Measurements from ENCODE around the gene QSOX1.

DNA sequence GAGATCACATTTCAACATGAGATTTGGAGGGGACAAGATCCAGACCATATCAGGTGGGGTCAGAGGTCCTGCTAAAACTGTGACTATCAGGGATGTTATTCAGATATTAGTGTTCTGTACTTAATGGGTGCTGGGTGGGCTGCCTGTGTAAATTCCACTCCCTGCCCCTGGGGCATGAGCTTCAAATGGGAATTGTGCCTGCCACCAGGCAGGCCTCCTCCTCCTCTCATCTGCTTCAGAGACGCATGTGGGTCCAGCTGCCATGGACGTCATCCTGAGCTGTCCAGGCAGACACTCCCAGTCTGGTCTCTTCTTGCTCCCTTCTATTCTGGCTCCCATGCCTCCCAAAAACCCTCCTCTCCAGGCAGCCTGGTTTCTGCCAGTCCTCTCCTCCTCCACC is 10.4 kb downstream of the QSOX1 start:
- TF ChIP-seq EP300 (IDR thresholded peaks at IDR 0.05; ENCODE audit: low read length) (no peak), SIN3A (IDR thresholded peaks at IDR 0.05; ENCODE audit: borderline replicate concordance in 2 of 2, control insufficient read depth in 1 of 2, low read depth in 2 of 2, low read length in 2 of 2) (no peak), CBFB (CRISPR knock-in tag; IDR thresholded peaks at IDR 0.05) (no peak), ZNF224 (CRISPR knock-in tag; IDR thresholded peaks at IDR 0.05) (no peak), BRCA1 (IDR thresholded peaks at IDR 0.05) (no peak), BRCA1 (CRISPR knock-in tag; IDR thresholded peaks at IDR 0.05) (no peak), FUS (optimal IDR thresholded peaks at IDR 0.05; ENCODE audit: low read depth, low read length) (no peak), ERF (CRISPR knock-in tag; IDR thresholded peaks at IDR 0.05) (no peak), ZNF165 (CRISPR knock-in tag; IDR thresholded peaks at IDR 0.05; ENCODE audit: borderline replicate concordance) (no peak), ZFP36 (IDR thresholded peaks at IDR 0.05; ENCODE audit: low read depth, low read length, partially characterized antibody) (no peak)
- TF ChIP-seq, protein P1, sequence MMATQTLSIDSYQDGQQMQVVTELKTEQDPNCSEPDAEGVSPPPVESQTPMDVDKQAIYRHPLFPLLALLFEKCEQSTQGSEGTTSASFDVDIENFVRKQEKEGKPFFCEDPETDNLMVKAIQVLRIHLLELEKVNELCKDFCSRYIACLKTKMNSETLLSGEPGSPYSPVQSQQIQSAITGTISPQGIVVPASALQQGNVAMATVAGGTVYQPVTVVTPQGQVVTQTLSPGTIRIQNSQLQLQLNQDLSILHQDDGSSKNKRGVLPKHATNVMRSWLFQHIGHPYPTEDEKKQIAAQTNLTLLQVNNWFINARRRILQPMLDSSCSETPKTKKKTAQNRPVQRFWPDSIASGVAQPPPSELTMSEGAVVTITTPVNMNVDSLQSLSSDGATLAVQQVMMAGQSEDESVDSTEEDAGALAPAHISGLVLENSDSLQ (IDR thresholded peaks at IDR 0.05), result no peak
- TF ChIP-seq, protein P2, sequence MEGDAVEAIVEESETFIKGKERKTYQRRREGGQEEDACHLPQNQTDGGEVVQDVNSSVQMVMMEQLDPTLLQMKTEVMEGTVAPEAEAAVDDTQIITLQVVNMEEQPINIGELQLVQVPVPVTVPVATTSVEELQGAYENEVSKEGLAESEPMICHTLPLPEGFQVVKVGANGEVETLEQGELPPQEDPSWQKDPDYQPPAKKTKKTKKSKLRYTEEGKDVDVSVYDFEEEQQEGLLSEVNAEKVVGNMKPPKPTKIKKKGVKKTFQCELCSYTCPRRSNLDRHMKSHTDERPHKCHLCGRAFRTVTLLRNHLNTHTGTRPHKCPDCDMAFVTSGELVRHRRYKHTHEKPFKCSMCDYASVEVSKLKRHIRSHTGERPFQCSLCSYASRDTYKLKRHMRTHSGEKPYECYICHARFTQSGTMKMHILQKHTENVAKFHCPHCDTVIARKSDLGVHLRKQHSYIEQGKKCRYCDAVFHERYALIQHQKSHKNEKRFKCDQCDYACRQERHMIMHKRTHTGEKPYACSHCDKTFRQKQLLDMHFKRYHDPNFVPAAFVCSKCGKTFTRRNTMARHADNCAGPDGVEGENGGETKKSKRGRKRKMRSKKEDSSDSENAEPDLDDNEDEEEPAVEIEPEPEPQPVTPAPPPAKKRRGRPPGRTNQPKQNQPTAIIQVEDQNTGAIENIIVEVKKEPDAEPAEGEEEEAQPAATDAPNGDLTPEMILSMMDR (IDR thresholded peaks at IDR 0.05 in 2 of 3, conservative IDR thresholded peaks at IDR 0.05 in 1 of 3; ENCODE audit: insufficient read depth in 2 of 3, low read depth in 1 of 3, low read length in 3 of 3), result no peak
- TF ChIP-seq, protein P3, sequence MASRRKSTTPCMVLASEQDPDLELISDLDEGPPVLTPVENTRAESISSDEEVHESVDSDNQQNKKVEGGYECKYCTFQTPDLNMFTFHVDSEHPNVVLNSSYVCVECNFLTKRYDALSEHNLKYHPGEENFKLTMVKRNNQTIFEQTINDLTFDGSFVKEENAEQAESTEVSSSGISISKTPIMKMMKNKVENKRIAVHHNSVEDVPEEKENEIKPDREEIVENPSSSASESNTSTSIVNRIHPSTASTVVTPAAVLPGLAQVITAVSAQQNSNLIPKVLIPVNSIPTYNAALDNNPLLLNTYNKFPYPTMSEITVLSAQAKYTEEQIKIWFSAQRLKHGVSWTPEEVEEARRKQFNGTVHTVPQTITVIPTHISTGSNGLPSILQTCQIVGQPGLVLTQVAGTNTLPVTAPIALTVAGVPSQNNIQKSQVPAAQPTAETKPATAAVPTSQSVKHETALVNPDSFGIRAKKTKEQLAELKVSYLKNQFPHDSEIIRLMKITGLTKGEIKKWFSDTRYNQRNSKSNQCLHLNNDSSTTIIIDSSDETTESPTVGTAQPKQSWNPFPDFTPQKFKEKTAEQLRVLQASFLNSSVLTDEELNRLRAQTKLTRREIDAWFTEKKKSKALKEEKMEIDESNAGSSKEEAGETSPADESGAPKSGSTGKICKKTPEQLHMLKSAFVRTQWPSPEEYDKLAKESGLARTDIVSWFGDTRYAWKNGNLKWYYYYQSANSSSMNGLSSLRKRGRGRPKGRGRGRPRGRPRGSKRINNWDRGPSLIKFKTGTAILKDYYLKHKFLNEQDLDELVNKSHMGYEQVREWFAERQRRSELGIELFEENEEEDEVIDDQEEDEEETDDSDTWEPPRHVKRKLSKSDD (conservative IDR thresholded peaks at IDR 0.05; ENCODE audit: low read length), result no peak
- TF ChIP-seq, protein P4, sequence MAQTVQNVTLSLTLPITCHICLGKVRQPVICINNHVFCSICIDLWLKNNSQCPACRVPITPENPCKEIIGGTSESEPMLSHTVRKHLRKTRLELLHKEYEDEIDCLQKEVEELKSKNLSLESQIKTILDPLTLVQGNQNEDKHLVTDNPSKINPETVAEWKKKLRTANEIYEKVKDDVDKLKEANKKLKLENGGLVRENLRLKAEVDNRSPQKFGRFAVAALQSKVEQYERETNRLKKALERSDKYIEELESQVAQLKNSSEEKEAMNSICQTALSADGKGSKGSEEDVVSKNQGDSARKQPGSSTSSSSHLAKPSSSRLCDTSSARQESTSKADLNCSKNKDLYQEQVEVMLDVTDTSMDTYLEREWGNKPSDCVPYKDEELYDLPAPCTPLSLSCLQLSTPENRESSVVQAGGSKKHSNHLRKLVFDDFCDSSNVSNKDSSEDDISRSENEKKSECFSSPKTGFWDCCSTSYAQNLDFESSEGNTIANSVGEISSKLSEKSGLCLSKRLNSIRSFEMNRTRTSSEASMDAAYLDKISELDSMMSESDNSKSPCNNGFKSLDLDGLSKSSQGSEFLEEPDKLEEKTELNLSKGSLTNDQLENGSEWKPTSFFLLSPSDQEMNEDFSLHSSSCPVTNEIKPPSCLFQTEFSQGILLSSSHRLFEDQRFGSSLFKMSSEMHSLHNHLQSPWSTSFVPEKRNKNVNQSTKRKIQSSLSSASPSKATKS (CRISPR knock-in tag; IDR thresholded peaks at IDR 0.05), result no peak
- TF ChIP-seq, protein P5, sequence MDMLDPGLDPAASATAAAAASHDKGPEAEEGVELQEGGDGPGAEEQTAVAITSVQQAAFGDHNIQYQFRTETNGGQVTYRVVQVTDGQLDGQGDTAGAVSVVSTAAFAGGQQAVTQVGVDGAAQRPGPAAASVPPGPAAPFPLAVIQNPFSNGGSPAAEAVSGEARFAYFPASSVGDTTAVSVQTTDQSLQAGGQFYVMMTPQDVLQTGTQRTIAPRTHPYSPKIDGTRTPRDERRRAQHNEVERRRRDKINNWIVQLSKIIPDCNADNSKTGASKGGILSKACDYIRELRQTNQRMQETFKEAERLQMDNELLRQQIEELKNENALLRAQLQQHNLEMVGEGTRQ (CRISPR knock-in tag; IDR thresholded peaks at IDR 0.05), result no peak

Data from K562 (cell line).